Esophagus squamous epithelium (tissue), 5 donors: Measurements from ENCODE around the gene QRFPR. TPM values are rescaled to one million over a fixed set of nuclear protein-coding genes. Genes with fewer than 3 reads are reported as not detected.

ENCODE experiments used
- DNase-seq: peaks from one replicate; lab custom pipeline; 2025; lab: John Stamatoyannopoulos, UW
- H3K27ac ChIP-seq, 4 donors: fragments of 200-600 bp; sonication (generic); one replicate each; pipeline ENCODE4 v1.5.1; 2016 to 2019; ENCODE audit warnings: mild to moderate bottlenecking in 1 of 4
- H3K27me3 ChIP-seq, 4 donors: fragments of 200-600 bp; sonication (generic); 1 replicate in 3 of 4; 2 replicates in 1 of 4; pipeline versions ENCODE4 v1.5.1 to v1.6.0; 2017 to 2021; ENCODE audit warnings: antibody characterized with exemption in 1 of 4
- H3K36me3 ChIP-seq, 3 donors: fragments of 200-600 bp; sonication (generic); one replicate each; pipeline ENCODE4 v1.5.1; 2016 to 2019
- H3K4me1 ChIP-seq, 3 donors: fragments of 200-600 bp; sonication (generic); one replicate each; pipeline ENCODE4 v1.5.1; 2017 to 2019
- H3K4me3 ChIP-seq, 4 donors: fragments of 200-600 bp; sonication (generic); 1 replicate in 3 of 4; 2 replicates in 1 of 4; pipeline ENCODE4 v1.5.1; 2016 to 2019; ENCODE audit warnings: mild to moderate bottlenecking in 2 of 4, moderate library complexity in 1 of 4
- H3K9me3 ChIP-seq, 3 donors: fragments of 200-600 bp; sonication (generic); one replicate each; pipeline ENCODE4 v1.5.1; 2016 to 2019
- CTCF ChIP-seq, 6 experiments: fragments of 450-650 bp in 4 of 6; fragments of 200-600 bp in 2 of 6; sonication (generic) in 2 of 6; IDR thresholded peaks; one replicate each; pipeline ENCODE4 v1.5.1; 2016 to 2019; ENCODE audit warnings: antibody characterized with exemption in 6 of 6, mild to moderate bottlenecking in 4 of 6, moderate library complexity in 4 of 6
- POLR2A ChIP-seq, 4 donors: fragments of 450-650 bp; IDR thresholded peaks; one replicate each; pipeline ENCODE4 v1.6.1; 2017; ENCODE audit warnings: antibody characterized with exemption in 4 of 4, mild to moderate bottlenecking in 4 of 4, moderate library complexity in 3 of 4
- WGBS, 2 donors: methylation state at CpG; one replicate each; pipeline ENCODE4 v1.1.5; 2018; 5-methylcytosine and 5-hydroxymethylcytosine counted together
- intact Hi-C: fragments of 100-400 bp; cut with DNase I; formaldehyde crosslinking; loops from one replicate; pipeline ENCODE4 v1.15.0; 2022
- total RNA-seq, 4 donors: library from RNA; depleted of rRNA; stranded (reverse); fragments of >200 nt; gene quantifications; one replicate each; pipeline ENCODE4 v1.1.0, GENCODE V29; 2016
- donor health status: DM: yes; HTN: yes; CAD: no.

QRFPR gene
- total RNA-seq, 4 donors from 2014 or later = 0.97 to 3.5 TPM; not detected in 2

- Histone ChIP-seq H3K4me1 (no peaks in the 10 kb centered on the region), H3K9me3 (no peaks in the 10 kb centered on the region), H3K27me3 (no peaks in the 10 kb centered on the region), H3K36me3 (no peaks in the 10 kb centered on the region), H3K4me3 (no peak overlapping the region), H3K27ac (no peak overlapping the region)
- DNase-seq = no peak
- TF ChIP-seq CTCF (IDR thresholded peaks at IDR 0.05) (no peak), POLR2A (IDR thresholded peaks at IDR 0.05) (no peak)
- 44 to 62% methylated on average over 2 of the region's 2 CpGs for WGBS, 2 donors
- intact Hi-C loops = no loop called here
Measured at GRCh38 chr4:121336706-121337105, 44.1 kb downstream of the QRFPR start.

GRCh38 chr4:121330180-121330665 is 50.6 kb downstream of the QRFPR start:
- Histone ChIP-seq H3K4me1 (no peaks in the 10 kb centered on the region), H3K4me3 (no peak overlapping the region), H3K27ac (no peak overlapping the region), H3K27me3 (no peaks in the 10 kb centered on the region), H3K36me3 (no peaks in the 10 kb centered on the region), H3K9me3 (no peaks in the 10 kb centered on the region)
- TF ChIP-seq POLR2A (IDR thresholded peaks at IDR 0.05) (no peak), CTCF (IDR thresholded peaks at IDR 0.05) (no peak)
- 51 to 73% methylated on average over 4 of the region's 4 CpGs for WGBS, 2 donors
- DNase-seq = no peak
- intact Hi-C loops = no loop called here

GRCh38 chr4:121326597-121326996 is 54.2 kb downstream of the QRFPR start:
- Histone ChIP-seq H3K36me3 (no peaks in the 10 kb centered on the region), H3K4me3 (no peak overlapping the region), H3K4me1 (no peaks in the 10 kb centered on the region), H3K9me3 (no peaks in the 10 kb centered on the region), H3K27ac (no peak overlapping the region), H3K27me3 (no peaks in the 10 kb centered on the region)
- no peak for TF ChIP-seq POLR2A (IDR thresholded peaks at IDR 0.05)
- TF ChIP-seq CTCF (IDR thresholded peaks at IDR 0.05) = no peak
- intact Hi-C loops = no loop called here
- no peak for DNase-seq
- WGBS, 2 donors = 24 to 64% methylated on average over 1 of the region's 1 CpG

GRCh38 chr4:121324331-121324730 is 56.5 kb downstream of the QRFPR start:
- no peaks in the 10 kb centered on the region for H3K27me3 ChIP-seq
- H3K36me3 ChIP-seq = no peaks in the 10 kb centered on the region
- H3K4me3 ChIP-seq = no peak overlapping the region
- TF ChIP-seq CTCF (IDR thresholded peaks at IDR 0.05) (no peak), POLR2A (IDR thresholded peaks at IDR 0.05) (no peak)
- 89% methylated on average over 3 of the region's 3 CpGs for WGBS, 2 donors
- no peaks in the 10 kb centered on the region for H3K9me3 ChIP-seq
- no peak for DNase-seq
- intact Hi-C loops = no loop called here
- H3K27ac ChIP-seq = no peak overlapping the region
- H3K4me1 ChIP-seq = no peaks in the 10 kb centered on the region

GRCh38 chr4:121321466-121321865 is 59.4 kb downstream of the QRFPR start:
- WGBS, 2 donors = 27 to 31% methylated on average over 3 of the region's 3 CpGs
- intact Hi-C loops = no loop called here
- TF ChIP-seq CTCF (IDR thresholded peaks at IDR 0.05) = no peak
- no peak for TF ChIP-seq POLR2A (IDR thresholded peaks at IDR 0.05)

More at GRCh38 chr4:121321466-121321865, 59.4 kb downstream of the QRFPR start:
- H3K27ac ChIP-seq = no peak overlapping the region
- H3K36me3 ChIP-seq = no peaks in the 10 kb centered on the region
- no peaks in the 10 kb centered on the region for H3K9me3 ChIP-seq
- no peak overlapping the region for H3K4me3 ChIP-seq
- no peaks in the 10 kb centered on the region for H3K27me3 ChIP-seq
- DNase-seq = no peak
- H3K4me1 ChIP-seq = no peaks in the 10 kb centered on the region
